ENCODE data around the gene NEU2.

Gene NEU2

GRCh38 chr2:233032551-233033320 is at the start of gene NEU2:
TSS of gene NEU2 (plus strand) at chr2:233032672. CDS start at chr2:233032672, 0 bp downstream.
- Histone ChIP-seq H3K9me3 (ENCODE audit: low read length) (no peaks in the 10 kb centered on the region), H3K9ac (ENCODE audit: low read length) (no peak within 1 kb of the TSS), H3K4me3 (ENCODE audit: low read depth in 1 of 2, low read length in 2 of 2) (no peak within 1 kb of the TSS), H3K27ac (ENCODE audit: low read depth, low read length) (no peak within 1 kb of the TSS), H3K36me3 (ENCODE audit: insufficient read depth, low read length) (no peaks in the 10 kb centered on the region), H3K4me1 (ENCODE audit: insufficient read depth, low read length) (no peaks in the 10 kb centered on the region), H3K27me3 (ENCODE audit: control insufficient read depth in 1 of 2, insufficient read depth in 2 of 2, low read length in 2 of 2) (no peaks in the 10 kb centered on the region)

DNA sequence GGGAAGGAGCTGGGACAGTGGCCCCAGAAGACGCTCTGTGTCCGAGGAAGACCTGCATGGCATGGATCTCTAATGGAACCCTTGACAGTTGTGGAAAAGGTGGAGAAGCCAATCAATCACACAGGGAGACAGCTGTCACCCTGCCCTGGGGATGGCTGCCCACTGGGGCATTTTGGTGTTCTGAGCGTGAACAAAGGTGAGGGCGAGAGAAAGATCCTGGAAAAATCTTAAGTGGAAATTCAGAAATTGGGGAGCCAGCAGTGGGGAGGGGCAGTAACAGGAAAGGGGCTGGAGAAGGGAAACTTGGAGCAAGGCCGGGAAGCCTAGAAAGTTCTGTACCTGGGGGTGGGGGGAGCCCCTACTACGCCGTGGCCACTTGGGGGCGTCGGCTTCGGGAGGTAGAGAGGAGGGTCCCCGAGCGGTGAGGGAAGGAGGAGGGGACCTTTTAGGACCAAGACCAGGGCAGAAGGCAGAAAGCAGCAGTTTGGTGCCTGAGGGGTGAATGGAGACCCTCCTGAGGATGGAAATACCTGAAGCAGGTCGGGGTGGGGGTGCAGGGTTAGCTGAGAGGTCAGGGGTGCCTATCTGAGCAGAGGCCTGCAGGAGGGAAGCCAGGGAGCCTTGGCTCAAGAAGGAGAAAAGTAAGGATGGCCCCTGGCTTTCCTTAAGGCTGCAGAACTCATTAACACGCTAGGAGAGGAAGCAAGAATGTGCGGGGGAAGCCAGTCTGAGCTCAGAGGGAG is 49.4 kb upstream of the NEU2 start:
- H3K9ac ChIP-seq (ENCODE audit: low read length) = no peak overlapping the region
- H3K27me3 ChIP-seq (ENCODE audit: control insufficient read depth in 1 of 2, insufficient read depth in 2 of 2, low read length in 2 of 2) = no peaks in the 10 kb centered on the region
- H3K4me3 ChIP-seq (ENCODE audit: low read depth in 1 of 2, low read length in 2 of 2) = no peak overlapping the region
- H3K27ac ChIP-seq (ENCODE audit: low read depth, low read length) = no peak overlapping the region
- no peaks in the 10 kb centered on the region for H3K4me1 ChIP-seq (ENCODE audit: insufficient read depth, low read length)
- H3K36me3 ChIP-seq (ENCODE audit: insufficient read depth, low read length) = no peaks in the 10 kb centered on the region
- no peaks in the 10 kb centered on the region for H3K9me3 ChIP-seq (ENCODE audit: low read length)

- H3K27ac ChIP-seq (ENCODE audit: low read depth, low read length) = no peak overlapping the region
- no peak overlapping the region for H3K4me3 ChIP-seq (ENCODE audit: low read depth in 1 of 2, low read length in 2 of 2)
- no peak overlapping the region for H3K9ac ChIP-seq (ENCODE audit: low read length)
- no peaks in the 10 kb centered on the region for H3K36me3 ChIP-seq (ENCODE audit: insufficient read depth, low read length)
- H3K27me3 ChIP-seq (ENCODE audit: control insufficient read depth in 1 of 2, insufficient read depth in 2 of 2, low read length in 2 of 2) = no peaks in the 10 kb centered on the region
- no peaks in the 10 kb centered on the region for H3K9me3 ChIP-seq (ENCODE audit: low read length)
- no peaks in the 10 kb centered on the region for H3K4me1 ChIP-seq (ENCODE audit: insufficient read depth, low read length)
Observed at GRCh38 chr2:232983669-232984140, 48.8 kb upstream of the NEU2 start.

- no peaks in the 10 kb centered on the region for H3K27me3 ChIP-seq (ENCODE audit: control insufficient read depth in 1 of 2, insufficient read depth in 2 of 2, low read length in 2 of 2)
Observed at GRCh38 chr2:232984451-232985207, 47.8 kb upstream of the NEU2 start.

DNA sequence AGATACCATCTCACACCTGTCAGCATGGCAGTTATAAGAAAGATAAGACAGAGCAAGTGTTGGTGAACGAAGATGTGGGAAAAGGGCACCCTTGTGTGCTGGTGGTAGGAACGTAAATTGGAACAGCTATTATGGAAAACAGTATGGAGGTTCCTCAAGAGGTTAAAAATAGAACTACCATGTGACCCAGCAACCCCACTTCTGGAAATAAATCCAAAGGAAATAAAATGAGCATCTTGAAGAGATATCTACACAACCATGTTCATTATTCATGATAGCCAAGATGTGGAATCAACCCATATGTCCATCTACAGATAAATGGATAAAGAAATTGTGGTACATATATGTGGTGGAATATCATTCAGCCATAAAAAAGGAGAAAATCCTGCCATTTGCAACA is 46.3 kb upstream of the NEU2 start:
- no peaks in the 10 kb centered on the region for H3K36me3 ChIP-seq (ENCODE audit: insufficient read depth, low read length)
- no peaks in the 10 kb centered on the region for H3K27me3 ChIP-seq (ENCODE audit: control insufficient read depth in 1 of 2, insufficient read depth in 2 of 2, low read length in 2 of 2)
- no peak overlapping the region for H3K4me3 ChIP-seq (ENCODE audit: low read depth in 1 of 2, low read length in 2 of 2)
- no peak overlapping the region for H3K27ac ChIP-seq (ENCODE audit: low read depth, low read length)
- no peaks in the 10 kb centered on the region for H3K9me3 ChIP-seq (ENCODE audit: low read length)
- no peaks in the 10 kb centered on the region for H3K4me1 ChIP-seq (ENCODE audit: insufficient read depth, low read length)
- no peak overlapping the region for H3K9ac ChIP-seq (ENCODE audit: low read length)

More at GRCh38 chr2:232984451-232985207, 47.8 kb upstream of the NEU2 start:
- Histone ChIP-seq H3K27ac (ENCODE audit: low read depth, low read length) (no peak overlapping the region), H3K4me1 (ENCODE audit: insufficient read depth, low read length) (no peaks in the 10 kb centered on the region), H3K9ac (ENCODE audit: low read length) (no peak overlapping the region), H3K9me3 (ENCODE audit: low read length) (no peaks in the 10 kb centered on the region), H3K4me3 (ENCODE audit: low read depth in 1 of 2, low read length in 2 of 2) (no peak overlapping the region), H3K36me3 (ENCODE audit: insufficient read depth, low read length) (no peaks in the 10 kb centered on the region)

DNA sequence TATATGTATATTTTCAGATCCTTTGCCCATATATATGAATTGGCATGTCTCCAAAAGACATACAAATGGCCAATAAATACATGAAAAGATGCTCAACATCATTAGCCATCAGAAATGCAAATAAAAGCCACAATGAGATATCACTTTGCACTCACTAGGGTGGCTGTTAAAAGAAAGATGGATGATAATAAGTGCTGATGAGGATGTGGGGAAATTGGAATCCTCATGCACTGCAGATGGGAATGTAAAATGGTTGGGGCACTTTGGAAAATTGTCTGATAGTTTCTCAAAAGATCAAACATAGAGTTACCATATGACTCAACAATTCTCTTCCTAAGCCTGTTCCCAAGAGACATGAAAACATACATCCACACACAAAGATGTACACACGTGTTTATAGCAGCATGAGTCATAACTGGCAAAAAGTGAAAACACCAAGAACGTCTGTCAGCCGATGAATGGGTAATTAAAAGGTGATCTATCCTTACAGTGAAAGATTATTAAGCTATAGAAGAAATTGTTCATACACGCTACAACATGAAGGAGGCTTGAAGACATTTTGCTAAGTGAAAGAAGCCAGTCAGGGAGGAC is 39.1 kb upstream of the NEU2 start:
- Histone ChIP-seq H3K36me3 (ENCODE audit: insufficient read depth, low read length) (no peaks in the 10 kb centered on the region), H3K27ac (ENCODE audit: low read depth, low read length) (no peak overlapping the region), H3K9ac (ENCODE audit: low read length) (no peak overlapping the region), H3K4me1 (ENCODE audit: insufficient read depth, low read length) (no peaks in the 10 kb centered on the region), H3K27me3 (ENCODE audit: control insufficient read depth in 1 of 2, insufficient read depth in 2 of 2, low read length in 2 of 2) (no peaks in the 10 kb centered on the region), H3K9me3 (ENCODE audit: low read length) (no peaks in the 10 kb centered on the region), H3K4me3 (ENCODE audit: low read depth in 1 of 2, low read length in 2 of 2) (no peak overlapping the region)

- Histone ChIP-seq H3K4me1 (ENCODE audit: insufficient read depth, low read length) (no peaks in the 10 kb centered on the region), H3K9ac (ENCODE audit: low read length) (no peak overlapping the region), H3K36me3 (ENCODE audit: insufficient read depth, low read length) (no peaks in the 10 kb centered on the region), H3K27me3 (ENCODE audit: control insufficient read depth in 1 of 2, insufficient read depth in 2 of 2, low read length in 2 of 2) (no peaks in the 10 kb centered on the region), H3K4me3 (ENCODE audit: low read depth in 1 of 2, low read length in 2 of 2) (no peak overlapping the region), H3K9me3 (ENCODE audit: low read length) (no peaks in the 10 kb centered on the region), H3K27ac (ENCODE audit: low read depth, low read length) (no peak overlapping the region)
Observed at GRCh38 chr2:232994446-232994845, 38.0 kb upstream of the NEU2 start.

DNA sequence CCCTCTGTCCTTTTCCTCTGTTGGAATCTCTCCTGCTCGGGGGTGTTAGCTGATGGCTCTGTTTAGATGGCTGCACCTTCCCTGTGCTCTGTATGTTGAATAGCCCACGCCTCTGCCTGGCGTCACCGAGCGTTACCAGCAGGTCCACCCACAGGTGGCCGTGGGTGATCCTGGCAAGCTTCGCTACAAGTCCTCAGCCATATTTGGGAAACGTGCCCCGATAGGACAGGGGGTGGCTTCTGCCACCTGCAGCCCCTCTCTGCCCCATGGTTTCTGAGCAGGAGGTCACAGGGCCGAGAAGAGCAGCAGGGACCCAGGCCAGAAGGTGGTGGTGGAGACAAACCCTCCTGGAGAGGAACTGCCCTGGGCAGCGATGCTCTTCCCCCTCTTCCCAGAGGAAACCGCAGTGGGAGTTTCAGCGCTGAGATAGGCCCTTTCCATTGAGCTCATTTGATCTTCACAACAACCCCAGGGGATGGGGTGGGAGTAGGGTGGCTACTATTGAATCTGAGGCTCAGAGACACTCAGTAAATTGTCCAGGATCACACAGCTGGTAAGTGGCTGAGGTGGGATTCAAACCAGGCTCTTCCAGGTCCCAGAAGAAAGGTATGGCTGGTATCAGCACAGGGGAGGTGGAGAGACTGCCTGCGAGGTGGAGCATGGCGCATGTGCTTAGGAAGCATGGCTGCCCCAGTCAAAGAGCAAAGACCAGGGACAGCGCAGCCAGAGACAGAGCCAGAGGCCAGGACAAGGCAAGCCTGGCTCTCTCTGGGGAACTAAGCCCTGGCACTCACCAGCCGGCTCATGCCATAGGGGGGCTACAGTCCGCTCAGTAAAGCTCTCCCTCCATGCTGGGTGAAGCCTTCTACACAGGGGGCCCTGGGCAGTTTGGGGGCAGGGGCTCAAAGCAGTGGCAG is 34.5 kb upstream of the NEU2 start:
- Histone ChIP-seq H3K4me1 (ENCODE audit: insufficient read depth, low read length) (no peaks in the 10 kb centered on the region), H3K27ac (ENCODE audit: low read depth, low read length) (no peak overlapping the region), H3K9ac (ENCODE audit: low read length) (no peak overlapping the region), H3K27me3 (ENCODE audit: control insufficient read depth in 1 of 2, insufficient read depth in 2 of 2, low read length in 2 of 2) (no peaks in the 10 kb centered on the region), H3K36me3 (ENCODE audit: insufficient read depth, low read length) (no peaks in the 10 kb centered on the region), H3K4me3 (ENCODE audit: low read depth in 1 of 2, low read length in 2 of 2) (no peak overlapping the region), H3K9me3 (ENCODE audit: low read length) (no peaks in the 10 kb centered on the region)

GRCh38 chr2:232998666-232998985 is 33.8 kb upstream of the NEU2 start:
- Histone ChIP-seq H3K9me3 (ENCODE audit: low read length) (no peaks in the 10 kb centered on the region), H3K27ac (ENCODE audit: low read depth, low read length) (no peak overlapping the region), H3K27me3 (ENCODE audit: control insufficient read depth in 1 of 2, insufficient read depth in 2 of 2, low read length in 2 of 2) (no peaks in the 10 kb centered on the region), H3K4me3 (ENCODE audit: low read depth in 1 of 2, low read length in 2 of 2) (no peak overlapping the region), H3K36me3 (ENCODE audit: insufficient read depth, low read length) (no peaks in the 10 kb centered on the region), H3K4me1 (ENCODE audit: insufficient read depth, low read length) (no peaks in the 10 kb centered on the region), H3K9ac (ENCODE audit: low read length) (no peak overlapping the region)

DNA sequence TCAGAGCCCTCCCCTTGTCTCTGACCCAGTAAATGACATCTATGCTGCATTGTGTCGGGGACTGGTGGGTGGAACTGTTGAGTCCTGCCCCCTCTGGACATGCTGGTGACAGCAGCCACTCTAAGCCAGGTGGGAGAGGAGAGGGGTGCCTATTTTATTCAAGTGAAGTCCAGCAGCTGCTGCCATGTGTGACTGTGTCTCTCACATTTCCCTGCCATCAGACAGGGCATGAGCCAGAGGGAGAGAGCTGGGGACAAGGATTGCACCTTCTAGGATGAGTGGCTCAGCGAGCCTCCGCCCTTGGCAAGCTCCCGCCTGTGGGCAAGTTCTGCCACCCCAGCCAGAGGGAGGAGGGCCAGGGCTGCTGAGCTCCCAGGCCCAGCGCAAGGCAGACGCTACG is 33.1 kb upstream of the NEU2 start:
- no peak overlapping the region for H3K4me3 ChIP-seq (ENCODE audit: low read depth in 1 of 2, low read length in 2 of 2)
- H3K9me3 ChIP-seq (ENCODE audit: low read length) = no peaks in the 10 kb centered on the region
- H3K27me3 ChIP-seq (ENCODE audit: control insufficient read depth in 1 of 2, insufficient read depth in 2 of 2, low read length in 2 of 2) = no peaks in the 10 kb centered on the region
- no peak overlapping the region for H3K27ac ChIP-seq (ENCODE audit: low read depth, low read length)
- H3K9ac ChIP-seq (ENCODE audit: low read length) = no peak overlapping the region
- H3K36me3 ChIP-seq (ENCODE audit: insufficient read depth, low read length) = no peaks in the 10 kb centered on the region
- H3K4me1 ChIP-seq (ENCODE audit: insufficient read depth, low read length) = no peaks in the 10 kb centered on the region

Measured in muscle layer of colon (tissue), 2 donors.